GM23338 (cell line): ENCODE measurements around the gene MYO5A. TPM values are rescaled to one million over a fixed set of nuclear protein-coding genes. Genes with fewer than 3 reads are reported as not detected.
"Not testable (repeated sequence)": the region's sequence is repeated elsewhere in the genome, so short reads cannot be mapped to it uniquely, and the experiment has no call there.

Source experiments
- ATAC-seq: fragments of 200-7000 bp; cut with Tn5 transposase; 3 replicates; pipeline ENCODE4 v1.9.1; 2020
- DNase-seq: peaks from one replicate; pipeline ENCODE4 v3.0.0-alpha.2; 2015; ENCODE audit warnings: low spot score
- H2AFZ ChIP-seq: fragments of 200-600 bp; sonication (generic); 2 replicates; pipeline ENCODE4 v1.8.0; 2016; ENCODE audit warnings: antibody characterized with exemption, mild to moderate bottlenecking, moderate library complexity
- H3F3A ChIP-seq: fragments of 200-600 bp; sonication (generic); replicated peaks from 2 replicates; pipeline ENCODE4 v1.8.0; 2017; ENCODE audit warnings: antibody characterized with exemption, mixed run types, low read depth
- H3K27ac ChIP-seq: fragments of 200-600 bp; sonication (generic); 2 replicates; pipeline ENCODE4 v1.6.1; 2016; ENCODE audit warnings: low read depth
- H3K27me3 ChIP-seq: fragments of 200-600 bp; sonication (generic); 2 replicates; pipeline ENCODE4 v1.8.0; 2016; ENCODE audit warnings: mild to moderate bottlenecking, mixed run types, moderate library complexity; ENCODE audit not compliant: insufficient read depth
- H3K36me3 ChIP-seq: fragments of 200-600 bp; sonication (generic); 2 replicates; pipeline ENCODE4 v1.8.0; 2016; ENCODE audit warnings: mild to moderate bottlenecking; ENCODE audit not compliant: insufficient read depth
- H3K4me1 ChIP-seq: fragments of 200-600 bp; sonication (generic); 2 replicates; pipeline ENCODE4 v1.8.0; 2016; ENCODE audit warnings: mild to moderate bottlenecking, moderate library complexity; ENCODE audit not compliant: insufficient read depth
- H3K4me2 ChIP-seq: fragments of 200-600 bp; sonication (generic); 2 replicates; pipeline ENCODE4 v1.7.1; 2017; ENCODE audit warnings: mixed run types
- H3K4me3 ChIP-seq: fragments of 200-600 bp; sonication (generic); 2 replicates; pipeline ENCODE4 v1.6.1; 2016; ENCODE audit warnings: mixed run types
- H3K79me2 ChIP-seq: fragments of 200-600 bp; sonication (generic); replicated peaks from 2 replicates; pipeline ENCODE4 v1.8.0; 2017; ENCODE audit warnings: mild to moderate bottlenecking; ENCODE audit not compliant: insufficient read depth
- H3K9me2 ChIP-seq: fragments of 200-600 bp; sonication (generic); 2 replicates; pipeline ENCODE4 v1.8.0; 2017; ENCODE audit not compliant: insufficient read depth
- H4K20me1 ChIP-seq: fragments of 200-600 bp; sonication (generic); replicated peaks from 2 replicates; pipeline ENCODE4 v1.8.0; 2017; ENCODE audit warnings: mild to moderate bottlenecking; ENCODE audit not compliant: insufficient read depth
- H3K27ac Mint-ChIP-seq: 2 replicates; pipeline ENCODE4 v1.8.0; 2020; ENCODE audit warnings: inconsistent platforms, mild to moderate bottlenecking, moderate library complexity, mixed read lengths
- H3K27me3 Mint-ChIP-seq: 3 replicates; pipeline ENCODE4 v1.8.0; 2022; ENCODE audit warnings: low read depth, mild to moderate bottlenecking, moderate library complexity, mixed read lengths, inconsistent platforms; ENCODE audit not compliant: insufficient read depth, poor library complexity
- H3K36me3 Mint-ChIP-seq: 3 replicates; pipeline ENCODE4 v1.8.0; 2021; ENCODE audit warnings: low read depth, mild to moderate bottlenecking, inconsistent platforms, moderate library complexity, mixed read lengths
- H3K4me1 Mint-ChIP-seq: 3 replicates; pipeline ENCODE4 v1.8.0; 2020; ENCODE audit warnings: mild to moderate bottlenecking, inconsistent platforms, mixed read lengths
- H3K4me3 Mint-ChIP-seq: 3 replicates; pipeline ENCODE4 v1.8.0; 2021; ENCODE audit warnings: moderate library complexity, mild to moderate bottlenecking, inconsistent platforms, mixed read lengths
- H3K9me3 Mint-ChIP-seq: 3 replicates; pipeline ENCODE4 v1.8.0; 2020; ENCODE audit warnings: moderate library complexity, mild to moderate bottlenecking, inconsistent platforms, mixed read lengths
- CREB1 ChIP-seq: fragments of 250-450 bp; sonication (Bioruptor Pico); IDR thresholded peaks from 2 replicates; pipeline ENCODE4 v1.5.0; 2020; ENCODE audit warnings: low read depth, mild to moderate bottlenecking, moderate library complexity
- JUNB ChIP-seq: IDR thresholded peaks from one replicate; pipeline ENCODE4 v1.6.1; 2016; ENCODE audit warnings: antibody characterized with exemption; ENCODE audit not compliant: unreplicated experiment
- NANOG ChIP-seq: IDR thresholded peaks from 2 replicates; pipeline ENCODE4 v1.6.1; 2016; ENCODE audit warnings: antibody characterized with exemption, borderline replicate concordance
- POLR2AphosphoS5 ChIP-seq: IDR thresholded peaks from 2 replicates; pipeline ENCODE4 v1.6.1; 2016; ENCODE audit warnings: antibody characterized with exemption, low read depth
- STAT1 ChIP-seq: IDR thresholded peaks from one replicate; pipeline ENCODE4 v1.6.1; 2016; ENCODE audit warnings: antibody characterized with exemption; ENCODE audit not compliant: unreplicated experiment
- ZNF114 ChIP-seq: fragments of 250-450 bp; sonication (Bioruptor Pico); IDR thresholded peaks from 2 replicates; pipeline ENCODE4 v1.5.0; 2020; ENCODE audit warnings: mild to moderate bottlenecking, moderate library complexity
- ZNF331 ChIP-seq: fragments of 250-450 bp; sonication (Bioruptor Pico); IDR thresholded peaks from 2 replicates; pipeline ENCODE4 v1.5.0; 2020; ENCODE audit warnings: low read depth, mild to moderate bottlenecking, moderate library complexity
- polyA plus RNA-seq: library from polyadenylated mRNA; unstranded; fragments of >200 nt; fragmentation: Nextera tagmentation; extraction: Ambion mirVana; gene quantifications from 2 replicates; pipeline ENCODE4 v1.2.1, GENCODE V29; 2016
- total RNA-seq: library from RNA; depleted of rRNA; stranded (reverse); fragments of >200 nt; shearing (Covaris generic); gene quantifications from 2 replicates; pipeline ENCODE4 v1.2.3, GENCODE V29; 2014
- TF ChIP-seq, protein P1 (sequence below): IDR thresholded peaks from one replicate; pipeline ENCODE4 v1.6.1; 2018; ENCODE audit warnings: antibody characterized with exemption; ENCODE audit not compliant: unreplicated experiment
- TF ChIP-seq, protein P2 (sequence below), 2 experiments: fragments of 200-600 bp in 1 of 2; sonication (generic) in 1 of 2; conservative IDR thresholded peaks; 2 replicates each; pipeline versions ENCODE4 v1.5.1 to v1.6.1; 2016 to 2017; ENCODE audit warnings: antibody characterized with exemption in 2 of 2, low read depth in 2 of 2, mild to moderate bottlenecking in 2 of 2, moderate library complexity in 1 of 2
- TF ChIP-seq, protein P3 (sequence below): IDR thresholded peaks from 2 replicates; pipeline ENCODE4 v1.6.1; 2016; ENCODE audit warnings: antibody characterized with exemption

MYO5A gene
- total and polyA plus RNA-seq, 2 experiments from 2014 or later, result 5.7 to 31.8 TPM

DNA sequence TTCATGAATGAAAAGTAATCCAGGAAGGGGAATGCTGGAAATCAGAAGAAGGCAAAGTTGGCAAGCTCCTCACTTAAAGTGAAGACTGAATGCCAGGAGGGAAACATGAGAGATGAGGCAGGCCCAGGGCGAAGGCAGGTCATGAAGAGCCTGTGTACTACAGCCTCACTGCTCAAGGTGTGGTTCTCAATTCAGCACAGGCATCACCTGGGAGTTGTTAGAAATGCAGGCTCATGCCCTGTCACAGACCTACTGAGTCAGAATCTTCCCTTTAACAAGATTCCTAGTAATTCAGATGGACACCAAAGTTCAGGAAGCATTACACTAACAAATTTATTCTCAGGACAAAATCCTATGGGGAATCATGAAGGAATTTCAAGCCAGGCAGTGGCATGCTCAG is 14.2 kb downstream of the MYO5A start:
- DNase-seq (no peak), ATAC-seq (peak; percentile 41; the same call in 1 of the 3 replicates)
- no peaks in the 10 kb centered on the region for H3K9me2 ChIP-seq
- no peaks in the 10 kb centered on the region for H3F3A ChIP-seq
- H3K27ac ChIP-seq, result 0 out of 2 replicates have a peak overlapping the region, but pooled peaks have one; percentile 7
- H3K79me2 ChIP-seq, result peaks cover 61% of the 10 kb centered on the region
- H4K20me1 ChIP-seq, result peaks cover 4% of the 10 kb centered on the region; the same call in 1 of the 2 replicates
- H3K36me3 Mint-ChIP-seq, result no peaks in the 10 kb centered on the region
- no peaks in the 10 kb centered on the region for H3K9me3 Mint-ChIP-seq
- H3K36me3 ChIP-seq, result no peaks in the 10 kb centered on the region
- H3K4me3 ChIP-seq, result no peak overlapping the region
- H3K4me3 Mint-ChIP-seq, result no peak overlapping the region
- no peak overlapping the region for H2AFZ ChIP-seq
- H3K4me1 ChIP-seq, result peaks cover 14% of the 10 kb centered on the region
- H3K27me3 ChIP-seq, result no peaks in the 10 kb centered on the region
- TF ChIP-seq POLR2AphosphoS5 (no peak), JUNB (no peak)
- no peak overlapping the region for H3K4me2 ChIP-seq
- peaks cover 8% of the 10 kb centered on the region; the same call in 2 of the 3 replicates for H3K4me1 Mint-ChIP-seq
- no peaks in the 10 kb centered on the region for H3K27me3 Mint-ChIP-seq
- H3K27ac Mint-ChIP-seq, result no peak overlapping the region

DNA sequence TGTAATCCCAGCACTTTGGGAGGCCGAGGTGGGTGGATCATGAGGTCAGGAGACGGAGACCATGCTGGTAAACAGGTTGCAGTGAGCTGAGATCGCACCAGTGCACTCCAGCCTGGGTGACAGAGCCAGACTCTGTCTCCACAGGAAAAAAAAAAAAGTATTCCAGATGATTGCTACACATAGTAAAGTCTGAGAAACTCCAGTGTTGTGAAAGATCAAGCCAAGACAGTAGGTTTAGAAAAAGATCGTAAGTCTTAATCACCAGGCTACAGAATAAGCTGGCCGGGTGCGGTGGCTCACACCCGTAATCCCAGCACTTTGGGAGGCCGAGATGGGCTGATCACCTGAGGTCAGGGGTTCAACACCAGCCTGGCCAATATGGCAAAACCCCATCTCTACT is 15.8 kb downstream of the MYO5A start:
- not testable (repeated sequence) for H3K4me3 ChIP-seq, H3K36me3 Mint-ChIP-seq, H3F3A ChIP-seq, H3K9me2 ChIP-seq, H2AFZ ChIP-seq, H3K9me3 Mint-ChIP-seq, ATAC-seq, H3K4me3 Mint-ChIP-seq, H3K36me3 ChIP-seq, H3K27ac ChIP-seq, H3K27me3 Mint-ChIP-seq, H4K20me1 ChIP-seq, H3K4me2 ChIP-seq, DNase-seq, H3K27ac Mint-ChIP-seq, H3K27me3 ChIP-seq
- H3K4me1 Mint-ChIP-seq, result peaks cover 17% of the 10 kb centered on the region
- H3K79me2 ChIP-seq, result peaks cover 50% of the 10 kb centered on the region
- H3K4me1 ChIP-seq, result peaks cover 17% of the 10 kb centered on the region

DNA sequence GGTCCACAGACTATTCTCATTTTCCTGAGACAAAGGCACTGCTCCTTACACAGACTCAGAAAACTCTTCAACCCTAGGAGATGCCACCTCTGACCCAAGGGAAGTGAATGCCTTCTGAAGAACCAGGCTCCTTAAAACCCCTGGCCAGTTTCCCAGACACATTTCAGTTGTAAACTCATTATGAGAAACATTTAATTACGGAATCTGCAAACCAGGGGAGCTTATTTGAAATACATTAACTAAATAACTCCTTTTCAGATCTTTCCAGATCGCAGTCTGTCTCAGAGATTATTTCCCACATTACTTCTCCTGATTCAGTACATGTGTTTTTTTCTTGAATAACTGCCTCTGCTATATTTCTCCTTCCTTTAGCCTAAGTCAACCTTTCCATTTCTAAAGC is 17.6 kb downstream of the MYO5A start:
- H3K27me3 Mint-ChIP-seq, result no peaks in the 10 kb centered on the region
- no peaks in the 10 kb centered on the region for H3K36me3 ChIP-seq
- peaks cover 49% of the 10 kb centered on the region for H3K79me2 ChIP-seq
- no peak overlapping the region for H3K4me2 ChIP-seq
- peaks cover 5% of the 10 kb centered on the region; the same call in 1 of the 2 replicates for H4K20me1 ChIP-seq
- H3K4me1 ChIP-seq, result peaks cover 10% of the 10 kb centered on the region
- no peaks in the 10 kb centered on the region for H3K9me2 ChIP-seq
- no peaks in the 10 kb centered on the region for H3F3A ChIP-seq
- no peak overlapping the region for H3K27ac ChIP-seq
- no peaks in the 10 kb centered on the region for H3K27me3 ChIP-seq
- DNase-seq (no peak), ATAC-seq (no peak)
- TF ChIP-seq NANOG (no peak), CREB1 (no peak), POLR2AphosphoS5 (no peak), ZNF114 (CRISPR knock-in tag) (no peak), ZNF331 (CRISPR knock-in tag) (no peak), STAT1 (no peak), JUNB (no peak)
- TF ChIP-seq, protein P1, sequence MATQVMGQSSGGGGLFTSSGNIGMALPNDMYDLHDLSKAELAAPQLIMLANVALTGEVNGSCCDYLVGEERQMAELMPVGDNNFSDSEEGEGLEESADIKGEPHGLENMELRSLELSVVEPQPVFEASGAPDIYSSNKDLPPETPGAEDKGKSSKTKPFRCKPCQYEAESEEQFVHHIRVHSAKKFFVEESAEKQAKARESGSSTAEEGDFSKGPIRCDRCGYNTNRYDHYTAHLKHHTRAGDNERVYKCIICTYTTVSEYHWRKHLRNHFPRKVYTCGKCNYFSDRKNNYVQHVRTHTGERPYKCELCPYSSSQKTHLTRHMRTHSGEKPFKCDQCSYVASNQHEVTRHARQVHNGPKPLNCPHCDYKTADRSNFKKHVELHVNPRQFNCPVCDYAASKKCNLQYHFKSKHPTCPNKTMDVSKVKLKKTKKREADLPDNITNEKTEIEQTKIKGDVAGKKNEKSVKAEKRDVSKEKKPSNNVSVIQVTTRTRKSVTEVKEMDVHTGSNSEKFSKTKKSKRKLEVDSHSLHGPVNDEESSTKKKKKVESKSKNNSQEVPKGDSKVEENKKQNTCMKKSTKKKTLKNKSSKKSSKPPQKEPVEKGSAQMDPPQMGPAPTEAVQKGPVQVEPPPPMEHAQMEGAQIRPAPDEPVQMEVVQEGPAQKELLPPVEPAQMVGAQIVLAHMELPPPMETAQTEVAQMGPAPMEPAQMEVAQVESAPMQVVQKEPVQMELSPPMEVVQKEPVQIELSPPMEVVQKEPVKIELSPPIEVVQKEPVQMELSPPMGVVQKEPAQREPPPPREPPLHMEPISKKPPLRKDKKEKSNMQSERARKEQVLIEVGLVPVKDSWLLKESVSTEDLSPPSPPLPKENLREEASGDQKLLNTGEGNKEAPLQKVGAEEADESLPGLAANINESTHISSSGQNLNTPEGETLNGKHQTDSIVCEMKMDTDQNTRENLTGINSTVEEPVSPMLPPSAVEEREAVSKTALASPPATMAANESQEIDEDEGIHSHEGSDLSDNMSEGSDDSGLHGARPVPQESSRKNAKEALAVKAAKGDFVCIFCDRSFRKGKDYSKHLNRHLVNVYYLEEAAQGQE, result no peak
- TF ChIP-seq, protein P2, sequence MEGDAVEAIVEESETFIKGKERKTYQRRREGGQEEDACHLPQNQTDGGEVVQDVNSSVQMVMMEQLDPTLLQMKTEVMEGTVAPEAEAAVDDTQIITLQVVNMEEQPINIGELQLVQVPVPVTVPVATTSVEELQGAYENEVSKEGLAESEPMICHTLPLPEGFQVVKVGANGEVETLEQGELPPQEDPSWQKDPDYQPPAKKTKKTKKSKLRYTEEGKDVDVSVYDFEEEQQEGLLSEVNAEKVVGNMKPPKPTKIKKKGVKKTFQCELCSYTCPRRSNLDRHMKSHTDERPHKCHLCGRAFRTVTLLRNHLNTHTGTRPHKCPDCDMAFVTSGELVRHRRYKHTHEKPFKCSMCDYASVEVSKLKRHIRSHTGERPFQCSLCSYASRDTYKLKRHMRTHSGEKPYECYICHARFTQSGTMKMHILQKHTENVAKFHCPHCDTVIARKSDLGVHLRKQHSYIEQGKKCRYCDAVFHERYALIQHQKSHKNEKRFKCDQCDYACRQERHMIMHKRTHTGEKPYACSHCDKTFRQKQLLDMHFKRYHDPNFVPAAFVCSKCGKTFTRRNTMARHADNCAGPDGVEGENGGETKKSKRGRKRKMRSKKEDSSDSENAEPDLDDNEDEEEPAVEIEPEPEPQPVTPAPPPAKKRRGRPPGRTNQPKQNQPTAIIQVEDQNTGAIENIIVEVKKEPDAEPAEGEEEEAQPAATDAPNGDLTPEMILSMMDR (conservative IDR thresholded peaks at IDR 0.05; ENCODE audit: low read depth in 2 of 2), result no peak
- TF ChIP-seq, protein P3, sequence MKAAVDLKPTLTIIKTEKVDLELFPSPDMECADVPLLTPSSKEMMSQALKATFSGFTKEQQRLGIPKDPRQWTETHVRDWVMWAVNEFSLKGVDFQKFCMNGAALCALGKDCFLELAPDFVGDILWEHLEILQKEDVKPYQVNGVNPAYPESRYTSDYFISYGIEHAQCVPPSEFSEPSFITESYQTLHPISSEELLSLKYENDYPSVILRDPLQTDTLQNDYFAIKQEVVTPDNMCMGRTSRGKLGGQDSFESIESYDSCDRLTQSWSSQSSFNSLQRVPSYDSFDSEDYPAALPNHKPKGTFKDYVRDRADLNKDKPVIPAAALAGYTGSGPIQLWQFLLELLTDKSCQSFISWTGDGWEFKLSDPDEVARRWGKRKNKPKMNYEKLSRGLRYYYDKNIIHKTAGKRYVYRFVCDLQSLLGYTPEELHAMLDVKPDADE, result no peak
- H3K27ac Mint-ChIP-seq, result no peak overlapping the region
- H3K9me3 Mint-ChIP-seq, result no peaks in the 10 kb centered on the region
- H3K4me3 ChIP-seq, result no peak overlapping the region
- no peak overlapping the region for H2AFZ ChIP-seq
- H3K4me3 Mint-ChIP-seq, result no peak overlapping the region
- H3K4me1 Mint-ChIP-seq, result peaks cover 13% of the 10 kb centered on the region
- no peaks in the 10 kb centered on the region for H3K36me3 Mint-ChIP-seq
